Measurements from ENCODE around the gene ZNF302. TPM values are rescaled to one million over a fixed set of nuclear protein-coding genes. Genes with fewer than 3 reads are reported as not detected.
A peak's percentile ranks its signal among the peaks of the same experiment; 100 is the strongest.

ZNF302 gene
- polyA plus RNA-seq, 1 of the 3 experiments (the other 2 are of a cell fraction): 14.3 TPM

DNA sequence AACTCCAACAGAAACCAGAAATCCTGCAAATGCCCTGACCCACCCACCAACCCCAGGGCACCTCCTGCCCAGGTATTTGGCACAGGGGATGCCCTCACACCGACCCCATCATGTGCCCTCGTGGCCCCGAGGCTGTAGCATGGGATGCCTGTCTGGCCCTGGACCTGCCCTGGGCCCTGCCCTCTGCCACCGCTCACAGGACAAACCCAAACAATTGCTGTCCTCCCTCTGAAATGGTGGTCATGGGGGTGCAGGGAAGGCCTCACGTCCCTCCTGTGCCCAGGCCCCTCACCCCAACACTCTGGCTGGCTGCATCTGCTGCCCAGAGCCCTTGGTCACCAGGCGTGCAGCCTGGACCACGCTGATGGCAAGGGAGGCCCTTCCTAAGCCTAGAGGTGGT is 54.5 kb downstream of the ZNF302 start (continued):
- TF ChIP-seq, protein P1, sequence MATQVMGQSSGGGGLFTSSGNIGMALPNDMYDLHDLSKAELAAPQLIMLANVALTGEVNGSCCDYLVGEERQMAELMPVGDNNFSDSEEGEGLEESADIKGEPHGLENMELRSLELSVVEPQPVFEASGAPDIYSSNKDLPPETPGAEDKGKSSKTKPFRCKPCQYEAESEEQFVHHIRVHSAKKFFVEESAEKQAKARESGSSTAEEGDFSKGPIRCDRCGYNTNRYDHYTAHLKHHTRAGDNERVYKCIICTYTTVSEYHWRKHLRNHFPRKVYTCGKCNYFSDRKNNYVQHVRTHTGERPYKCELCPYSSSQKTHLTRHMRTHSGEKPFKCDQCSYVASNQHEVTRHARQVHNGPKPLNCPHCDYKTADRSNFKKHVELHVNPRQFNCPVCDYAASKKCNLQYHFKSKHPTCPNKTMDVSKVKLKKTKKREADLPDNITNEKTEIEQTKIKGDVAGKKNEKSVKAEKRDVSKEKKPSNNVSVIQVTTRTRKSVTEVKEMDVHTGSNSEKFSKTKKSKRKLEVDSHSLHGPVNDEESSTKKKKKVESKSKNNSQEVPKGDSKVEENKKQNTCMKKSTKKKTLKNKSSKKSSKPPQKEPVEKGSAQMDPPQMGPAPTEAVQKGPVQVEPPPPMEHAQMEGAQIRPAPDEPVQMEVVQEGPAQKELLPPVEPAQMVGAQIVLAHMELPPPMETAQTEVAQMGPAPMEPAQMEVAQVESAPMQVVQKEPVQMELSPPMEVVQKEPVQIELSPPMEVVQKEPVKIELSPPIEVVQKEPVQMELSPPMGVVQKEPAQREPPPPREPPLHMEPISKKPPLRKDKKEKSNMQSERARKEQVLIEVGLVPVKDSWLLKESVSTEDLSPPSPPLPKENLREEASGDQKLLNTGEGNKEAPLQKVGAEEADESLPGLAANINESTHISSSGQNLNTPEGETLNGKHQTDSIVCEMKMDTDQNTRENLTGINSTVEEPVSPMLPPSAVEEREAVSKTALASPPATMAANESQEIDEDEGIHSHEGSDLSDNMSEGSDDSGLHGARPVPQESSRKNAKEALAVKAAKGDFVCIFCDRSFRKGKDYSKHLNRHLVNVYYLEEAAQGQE (IDR thresholded peaks at IDR 0.05; ENCODE audit: low read depth, low read length): no peak
- TF ChIP-seq EP300 (IDR thresholded peaks at IDR 0.05; ENCODE audit: borderline replicate concordance in 1 of 2, low read depth in 1 of 2, low read length in 1 of 2) (no peak), RCOR1 (IDR thresholded peaks at IDR 0.05; ENCODE audit: low read length) (no peak), GATA2 (CRISPR knock-in tag; IDR thresholded peaks at IDR 0.05) (no peak), MXI1 (IDR thresholded peaks at IDR 0.05; ENCODE audit: low read depth, low read length) (no peak), FOSL2 (IDR thresholded peaks at IDR 0.05; ENCODE audit: borderline replicate concordance, low read depth) (no peak), TAF1 (IDR thresholded peaks at IDR 0.05; ENCODE audit: borderline replicate concordance, low read depth, low read length) (no peak), NFIC (IDR thresholded peaks at IDR 0.05; ENCODE audit: borderline replicate concordance) (no peak), FOXJ3 (CRISPR knock-in tag; IDR thresholded peaks at IDR 0.05) (no peak), NRF1 (IDR thresholded peaks at IDR 0.05; ENCODE audit: low read depth, low read length) (no peak)
- TF ChIP-seq, protein P2, sequence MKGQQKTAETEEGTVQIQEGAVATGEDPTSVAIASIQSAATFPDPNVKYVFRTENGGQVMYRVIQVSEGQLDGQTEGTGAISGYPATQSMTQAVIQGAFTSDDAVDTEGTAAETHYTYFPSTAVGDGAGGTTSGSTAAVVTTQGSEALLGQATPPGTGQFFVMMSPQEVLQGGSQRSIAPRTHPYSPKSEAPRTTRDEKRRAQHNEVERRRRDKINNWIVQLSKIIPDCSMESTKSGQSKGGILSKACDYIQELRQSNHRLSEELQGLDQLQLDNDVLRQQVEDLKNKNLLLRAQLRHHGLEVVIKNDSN (IDR thresholded peaks at IDR 0.05; ENCODE audit: borderline replicate concordance, low read depth): no peak

DNA sequence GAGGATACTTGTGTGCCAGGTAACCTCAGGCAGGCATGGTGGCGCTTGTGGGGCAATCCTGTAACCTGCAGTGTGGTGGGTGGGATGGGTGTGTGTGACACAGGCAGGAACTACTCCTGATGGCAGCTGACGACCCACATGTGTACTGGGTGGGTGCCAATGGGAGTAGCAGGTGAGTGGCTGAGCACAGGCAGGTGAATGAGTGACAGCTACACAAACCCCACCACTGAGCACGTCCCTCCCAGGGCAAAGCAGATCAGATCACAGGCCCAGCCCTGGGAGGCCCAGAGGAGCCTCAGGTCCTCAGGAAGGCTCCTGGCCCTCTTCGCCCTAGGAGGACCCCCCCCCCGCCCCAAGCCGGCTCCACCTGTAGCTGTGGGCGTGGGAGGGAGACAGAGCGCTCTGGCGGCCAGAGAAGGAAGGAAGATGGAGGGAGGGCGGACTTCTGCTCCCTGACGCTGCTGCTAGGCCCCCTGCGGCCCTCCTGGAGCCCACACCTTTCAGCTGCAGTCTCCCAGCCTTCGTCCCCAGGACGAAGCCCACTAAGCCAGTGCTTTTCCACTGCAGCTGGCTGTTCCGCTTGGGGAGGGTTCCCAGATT is 55.2 kb downstream of the ZNF302 start:
- DNase-seq: peak; percentile 30
- Histone ChIP-seq H3K9ac (no peak overlapping the region), H3K27me3 (ENCODE audit: insufficient read depth) (no peaks in the 10 kb centered on the region), H3K9me3 (no peaks in the 10 kb centered on the region), H3K9me2 (no peaks in the 10 kb centered on the region), H4K20me1 (ENCODE audit: insufficient read depth) (no peaks in the 10 kb centered on the region), H3K27ac (ENCODE audit: low read depth in 2 of 2, low read length in 1 of 2) (peak overlapping the region in 1 of 2 experiments; percentile 98; a peak in 2 of 4 replicates), H3K4me1 (ENCODE audit: control insufficient read depth in 1 of 2, insufficient read depth in 2 of 2, low read depth in 1 of 2, low read length in 1 of 2) (peaks cover 0 to 25% of the 10 kb centered on the region in 2 experiments; a peak in 1 of 4 replicates), H3K4me2 (peak overlapping the region; percentile 81), H2AFZ (ENCODE audit: low read depth) (no peak overlapping the region), H3K36me3 (replicated peaks in 1 of 2; ENCODE audit: control insufficient read depth in 1 of 2, insufficient read depth in 2 of 2, low read length in 1 of 2) (peaks cover 16 to 26% of the 10 kb centered on the region in 2 experiments), H3K4me3 (ENCODE audit: low read depth in 2 of 2, low read length in 1 of 2) (peak overlapping the region; percentile 16 to 82; a peak in 2 of 4 replicates), H3F3A (replicated peaks; ENCODE audit: insufficient read depth) (peaks cover 7% of the 10 kb centered on the region), H3K79me2 (ENCODE audit: insufficient read depth) (peaks cover 18% of the 10 kb centered on the region; the same call in 1 of the 2 replicates)
- CTCF ChIA-PET: interaction anchor here (1.2 kb wide), 1 partner anchor 20 kb away, joined by 5 read pairs; no protein-coding TSS in a partner anchor
- 69% methylated on average over 11 of the region's 15 CpGs for WGBS (ENCODE audit: low lambda C conversion rate)
- POLR2A ChIA-PET: no interaction called here
- TF ChIP-seq TEAD4 (IDR thresholded peaks at IDR 0.05; ENCODE audit: borderline replicate concordance, insufficient read depth): no peak
- TF ChIP-seq, protein P3, sequence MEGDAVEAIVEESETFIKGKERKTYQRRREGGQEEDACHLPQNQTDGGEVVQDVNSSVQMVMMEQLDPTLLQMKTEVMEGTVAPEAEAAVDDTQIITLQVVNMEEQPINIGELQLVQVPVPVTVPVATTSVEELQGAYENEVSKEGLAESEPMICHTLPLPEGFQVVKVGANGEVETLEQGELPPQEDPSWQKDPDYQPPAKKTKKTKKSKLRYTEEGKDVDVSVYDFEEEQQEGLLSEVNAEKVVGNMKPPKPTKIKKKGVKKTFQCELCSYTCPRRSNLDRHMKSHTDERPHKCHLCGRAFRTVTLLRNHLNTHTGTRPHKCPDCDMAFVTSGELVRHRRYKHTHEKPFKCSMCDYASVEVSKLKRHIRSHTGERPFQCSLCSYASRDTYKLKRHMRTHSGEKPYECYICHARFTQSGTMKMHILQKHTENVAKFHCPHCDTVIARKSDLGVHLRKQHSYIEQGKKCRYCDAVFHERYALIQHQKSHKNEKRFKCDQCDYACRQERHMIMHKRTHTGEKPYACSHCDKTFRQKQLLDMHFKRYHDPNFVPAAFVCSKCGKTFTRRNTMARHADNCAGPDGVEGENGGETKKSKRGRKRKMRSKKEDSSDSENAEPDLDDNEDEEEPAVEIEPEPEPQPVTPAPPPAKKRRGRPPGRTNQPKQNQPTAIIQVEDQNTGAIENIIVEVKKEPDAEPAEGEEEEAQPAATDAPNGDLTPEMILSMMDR (IDR thresholded peaks at IDR 0.05): no peak
- TF ChIP-seq MEF2A (IDR thresholded peaks at IDR 0.05; ENCODE audit: borderline replicate concordance, low read depth): no peak
- TF ChIP-seq GATA2 (CRISPR knock-in tag; IDR thresholded peaks at IDR 0.05): no peak
- TF ChIP-seq, protein P4, sequence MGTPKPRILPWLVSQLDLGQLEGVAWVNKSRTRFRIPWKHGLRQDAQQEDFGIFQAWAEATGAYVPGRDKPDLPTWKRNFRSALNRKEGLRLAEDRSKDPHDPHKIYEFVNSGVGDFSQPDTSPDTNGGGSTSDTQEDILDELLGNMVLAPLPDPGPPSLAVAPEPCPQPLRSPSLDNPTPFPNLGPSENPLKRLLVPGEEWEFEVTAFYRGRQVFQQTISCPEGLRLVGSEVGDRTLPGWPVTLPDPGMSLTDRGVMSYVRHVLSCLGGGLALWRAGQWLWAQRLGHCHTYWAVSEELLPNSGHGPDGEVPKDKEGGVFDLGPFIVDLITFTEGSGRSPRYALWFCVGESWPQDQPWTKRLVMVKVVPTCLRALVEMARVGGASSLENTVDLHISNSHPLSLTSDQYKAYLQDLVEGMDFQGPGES (IDR thresholded peaks at IDR 0.05; ENCODE audit: low read depth, low read length): no peak
- TF ChIP-seq, protein P5, sequence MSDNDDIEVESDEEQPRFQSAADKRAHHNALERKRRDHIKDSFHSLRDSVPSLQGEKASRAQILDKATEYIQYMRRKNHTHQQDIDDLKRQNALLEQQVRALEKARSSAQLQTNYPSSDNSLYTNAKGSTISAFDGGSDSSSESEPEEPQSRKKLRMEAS (IDR thresholded peaks at IDR 0.05; ENCODE audit: low read depth): no peak
- TF ChIP-seq EP300 (IDR thresholded peaks at IDR 0.05; ENCODE audit: borderline replicate concordance in 1 of 2, low read depth in 1 of 2, low read length in 1 of 2): no peak
- TF ChIP-seq RXRA (IDR thresholded peaks at IDR 0.05; ENCODE audit: borderline replicate concordance, low read depth): no peak
- no peak for TF ChIP-seq NFIC (IDR thresholded peaks at IDR 0.05; ENCODE audit: borderline replicate concordance)
- TF ChIP-seq NRF1 (IDR thresholded peaks at IDR 0.05; ENCODE audit: low read depth, low read length): no peak
- TF ChIP-seq FOXJ3 (CRISPR knock-in tag; IDR thresholded peaks at IDR 0.05): no peak
- TF ChIP-seq FOSL2 (IDR thresholded peaks at IDR 0.05; ENCODE audit: borderline replicate concordance, low read depth): no peak
- TF ChIP-seq, protein P6, sequence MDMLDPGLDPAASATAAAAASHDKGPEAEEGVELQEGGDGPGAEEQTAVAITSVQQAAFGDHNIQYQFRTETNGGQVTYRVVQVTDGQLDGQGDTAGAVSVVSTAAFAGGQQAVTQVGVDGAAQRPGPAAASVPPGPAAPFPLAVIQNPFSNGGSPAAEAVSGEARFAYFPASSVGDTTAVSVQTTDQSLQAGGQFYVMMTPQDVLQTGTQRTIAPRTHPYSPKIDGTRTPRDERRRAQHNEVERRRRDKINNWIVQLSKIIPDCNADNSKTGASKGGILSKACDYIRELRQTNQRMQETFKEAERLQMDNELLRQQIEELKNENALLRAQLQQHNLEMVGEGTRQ (IDR thresholded peaks at IDR 0.05; ENCODE audit: borderline replicate concordance, low read depth, low read length): no peak
- no peak for TF ChIP-seq SMC3 (IDR thresholded peaks at IDR 0.05; ENCODE audit: low read depth, low read length)
- TF ChIP-seq EZH2phosphoT487 (IDR thresholded peaks at IDR 0.05; ENCODE audit: borderline replicate concordance, low read depth): no peak
- no peak for TF ChIP-seq YY1 (IDR thresholded peaks at IDR 0.05; ENCODE audit: low read depth)
